K562 (cell line): ENCODE results near the gene PTX3. TPM values are rescaled to one million over a fixed set of nuclear protein-coding genes. Genes with fewer than 3 reads are reported as not detected.

Experiments used
- ATAC-seq: fragments of 200-7000 bp; cut with Tn5 transposase; 3 replicates; pipeline ENCODE4 v1.9.1; 2020; ENCODE audit warnings: moderate library complexity
- BruUV-seq: library from RNA; stranded (reverse); fragments of 400-500 nt; replicated peaks from 2 replicates; lab custom pipeline; 2021; lab: Mats Ljungman, UMichigan
- CTCF ChIA-PET: fragments of 300-600 bp; formaldehyde crosslinking; extraction: SDS; loops from one replicate; lab custom pipeline; 2021; ENCODE audit warnings: low intra/inter-chr PET ratio; lab: Yijun Ruan, JAX
- POLR2A ChIA-PET: fragments of 300-600, 350-650 bp; sonication (Branson Sonifier 250); formaldehyde crosslinking; extraction: SDS; loops from one replicate; lab custom pipeline; 2021; ENCODE audit warnings: antibody characterized with exemption, inconsistent platforms; lab: Yijun Ruan, JAX
- DNase-seq, 4 experiments: peaks; one replicate each; pipeline versions ENCODE4 v3.0.0 to v3.0.0-alpha.2; 2011 to 2018; ENCODE audit warnings: low spot score in 3 of 4, mixed read lengths in 3 of 4; ENCODE audit errors: extremely low read depth in 1 of 4
- FAIRE-seq: peaks from 2 replicates; lab custom pipeline; 2011; peaks lifted over from hg19 to GRCh38; lab: Jason Lieb, UNC
- H2AFZ ChIP-seq: 2 replicates; pipeline ENCODE4 v1.6.0; 2011; ENCODE audit warnings: low read depth, low read length, control low read depth, inconsistent platforms
- H3K27ac ChIP-seq: fragments of 200-600 bp; 3 replicates; pipeline ENCODE4 v1.8.0; 2011; ENCODE audit warnings: low read depth, mild to moderate bottlenecking, control low read depth, inconsistent platforms, low read length, moderate library complexity, mixed read lengths; ENCODE audit errors: extremely low read depth
- H3K27me3 ChIP-seq, 2 experiments: fragments of 300-600 bp in 1 of 2; 2 replicates in 1 of 2; 3 replicates in 1 of 2; pipeline versions ENCODE4 v1.6.0 to v1.8.0; 2011; ENCODE audit warnings: inconsistent platforms in 2 of 2, low read length in 2 of 2, mild to moderate bottlenecking in 1 of 2, mixed read lengths in 1 of 2, moderate library complexity in 1 of 2; ENCODE audit not compliant: control insufficient read depth in 2 of 2, insufficient read depth in 2 of 2
- H3K36me3 ChIP-seq: fragments of 300-600 bp; 3 replicates; pipeline ENCODE4 v1.8.0; 2011; ENCODE audit warnings: mild to moderate bottlenecking, low read length, inconsistent platforms; ENCODE audit not compliant: control insufficient read depth, insufficient read depth
- H3K4me1 ChIP-seq, 2 experiments: fragments of 200-600 bp in 1 of 2; replicated peaks in 1 of 2; 2 replicates in 1 of 2; 3 replicates in 1 of 2; pipeline versions ENCODE4 v1.5.1 to v1.8.0; 2011; ENCODE audit warnings: inconsistent platforms in 2 of 2, low read length in 2 of 2, mild to moderate bottlenecking in 1 of 2, mixed read lengths in 1 of 2, moderate library complexity in 1 of 2; ENCODE audit not compliant: control insufficient read depth in 2 of 2, insufficient read depth in 2 of 2
- H3K4me2 ChIP-seq: 2 replicates; pipeline ENCODE4 v1.6.1; 2011; ENCODE audit warnings: low read length, control low read depth, inconsistent platforms, mixed read lengths; ENCODE audit not compliant: insufficient read depth
- H3K4me3 ChIP-seq: fragments of 200-600 bp; sonication (generic), shearing (Covaris generic); 2 replicates; pipeline ENCODE4 v1.5.1; 2016; ENCODE audit warnings: control low read depth, inconsistent platforms
- H3K79me2 ChIP-seq: fragments of 200-600 bp; 3 replicates; pipeline ENCODE4 v1.8.0; 2011; ENCODE audit warnings: low read length, inconsistent platforms; ENCODE audit not compliant: control insufficient read depth, insufficient read depth
- H3K9ac ChIP-seq, 2 experiments: 2 replicates each; pipeline versions ENCODE4 v1.6.0 to v1.6.1; 2011; ENCODE audit warnings: low read depth in 2 of 2, low read length in 2 of 2, control low read depth in 1 of 2, inconsistent platforms in 1 of 2, mild to moderate bottlenecking in 1 of 2, mixed read lengths in 1 of 2; ENCODE audit not compliant: insufficient read depth in 1 of 2
- H3K9me1 ChIP-seq: one replicate; pipeline ENCODE4 v1.6.0; 2011; ENCODE audit warnings: inconsistent platforms, mild to moderate bottlenecking, low read length, moderate library complexity; ENCODE audit not compliant: control insufficient read depth, insufficient read depth
- H3K9me3 ChIP-seq: replicated peaks from 2 replicates; pipeline ENCODE4 v1.5.1; 2011; ENCODE audit warnings: low read depth, low read length, inconsistent platforms; ENCODE audit not compliant: control insufficient read depth, insufficient read depth
- H4K20me1 ChIP-seq: replicated peaks from 2 replicates; pipeline ENCODE4 v1.6.1; 2011; ENCODE audit warnings: low read length, inconsistent platforms, mixed read lengths; ENCODE audit not compliant: control insufficient read depth, insufficient read depth
- ASH1L ChIP-seq: fragments of 450-650 bp; IDR thresholded peaks from 2 replicates; pipeline ENCODE4 v1.6.1; 2018; ENCODE audit warnings: borderline replicate concordance, mild to moderate bottlenecking, low read depth; ENCODE audit not compliant: partially characterized antibody
- DDX20 ChIP-seq: fragments of 450-650 bp; IDR thresholded peaks from 2 replicates; pipeline ENCODE4 v1.6.1; 2016; ENCODE audit warnings: missing genetic modification characterization, low read depth, mild to moderate bottlenecking, missing compliant biosample characterization, moderate library complexity
- ETV6 ChIP-seq, 3 experiments: fragments of 150-350 bp in 1 of 3; sonication (generic) in 1 of 3; formaldehyde crosslinking in 1 of 3; IDR thresholded peaks; 2 replicates each; pipeline versions ENCODE4 v1.6.1 to v1.8.0; 2014 to 2022; ENCODE audit warnings: borderline replicate concordance in 2 of 3, low read depth in 2 of 3, antibody characterized with exemption in 1 of 3, low read length in 1 of 3, mild to moderate bottlenecking in 1 of 3, missing genetic modification reagents in 1 of 3
- JUN ChIP-seq, 2 experiments: sonication (generic) in 1 of 2; formaldehyde crosslinking in 1 of 2; IDR thresholded peaks; 2 replicates each; pipeline versions ENCODE4 v1.6.1 to v1.8.0; 2012 to 2022; ENCODE audit warnings: borderline replicate concordance in 2 of 2, mild to moderate bottlenecking in 2 of 2, improper control_type of control experiment in 1 of 2, low read depth in 1 of 2, low read length in 1 of 2, missing genetic modification reagents in 1 of 2
- KLF16 ChIP-seq: IDR thresholded peaks from 2 replicates; pipeline ENCODE4 v1.6.1; 2016; ENCODE audit warnings: antibody characterized with exemption
- MED1 ChIP-seq: sonication (generic); formaldehyde crosslinking; IDR thresholded peaks from 2 replicates; pipeline ENCODE4 v1.8.1; 2023; ENCODE audit warnings: missing genetic modification reagents, borderline replicate concordance
- SRSF3 ChIP-seq: fragments of 200-400 bp; formaldehyde crosslinking; IDR thresholded peaks from 2 replicates; pipeline ENCODE4 v1.6.1; 2016; ENCODE audit warnings: mild to moderate bottlenecking, low read length, moderate library complexity; ENCODE audit not compliant: insufficient read depth
- TCF3 ChIP-seq: sonication (generic); formaldehyde crosslinking; IDR thresholded peaks from 2 replicates; pipeline ENCODE4 v1.4.0; 2020; ENCODE audit warnings: mild to moderate bottlenecking, missing genetic modification reagents
- ZBTB1 ChIP-seq: sonication (generic); formaldehyde crosslinking; IDR thresholded peaks from 2 replicates; pipeline ENCODE4 v1.8.1; 2023; ENCODE audit warnings: missing genetic modification reagents, low read depth, mild to moderate bottlenecking, borderline replicate concordance
- ZNF586 ChIP-seq: fragments of 450-650 bp; formaldehyde crosslinking; conservative IDR thresholded peaks from 2 replicates; pipeline ENCODE4 v1.4.0; 2020; ENCODE audit warnings: mild to moderate bottlenecking, moderate library complexity
- ZNF696 ChIP-seq: fragments of 250-450 bp; sonication (Bioruptor Pico); conservative IDR thresholded peaks from 2 replicates; pipeline ENCODE4 v1.4.0; 2020; ENCODE audit warnings: mild to moderate bottlenecking, moderate library complexity
- WGBS: fragments of 100-300 bp; shearing (Covaris generic); methylation state at CpG from one replicate; pipeline ENCODE4 v1.1.6; 2016; ENCODE audit warnings: low coverage, mixed read lengths; ENCODE audit not compliant: insufficient coverage; ENCODE audit errors: missing lambda C conversion rate; 5-methylcytosine and 5-hydroxymethylcytosine counted together
- in situ Hi-C: fragments of 300-500 bp; cut with MboI; formaldehyde crosslinking; loops from 4 replicates; pipeline ENCODE4 v1.15.0; 2018; ENCODE audit warnings: inconsistent platforms, mixed read lengths
- intact Hi-C: fragments of 100-400 bp; cut with micrococcal nuclease; formaldehyde crosslinking; loops from 2 replicates; pipeline ENCODE4 v1.14.2; 2022
- polyA plus RNA-seq, 8 experiments: library from polyadenylated mRNA; depleted of rRNA in 4 of 8; stranded (reverse) in 5 of 8; unstranded in 3 of 8; fragments of >200 nt; fragmentation: Nextera tagmentation in 2 of 8; fragmentation: Illumina TruSeq in 1 of 8; extraction: Ambion mirVana in 2 of 8; extraction: Trizol in 1 of 8; gene quantifications; 2 replicates each; pipeline versions ENCODE4 v1.2.1 to v1.2.3, GENCODE V29; 2011 to 2014; ENCODE audit warnings: inconsistent platforms in 1 of 8, missing spikeins in 1 of 8
- total RNA-seq, 7 experiments: library from RNA; depleted of rRNA in 6 of 7; stranded (reverse); fragments of >200 nt in 6 of 7; fragmentation: Illumina TruSeq in 2 of 7; extraction: Trizol in 2 of 7; gene quantifications; 2 replicates each; pipeline versions ENCODE4 v1.2.1 to v1.2.3, GENCODE V29; 2011 to 2021; ENCODE audit warnings: low replicate concordance in 1 of 7
- TF ChIP-seq, protein P1 (sequence below): fragments of 450-650 bp; formaldehyde crosslinking; IDR thresholded peaks from 2 replicates; pipeline ENCODE4 v1.4.0; 2022; ENCODE audit warnings: missing genetic modification characterization
- TF ChIP-seq, protein P2 (sequence below): sonication (generic); formaldehyde crosslinking; IDR thresholded peaks from 2 replicates; pipeline ENCODE4 v1.8.0; 2022; ENCODE audit warnings: mild to moderate bottlenecking, low read depth, missing genetic modification reagents
- TF ChIP-seq, protein P3 (sequence below): fragments of 450-650 bp; IDR thresholded peaks from 2 replicates; pipeline ENCODE4 v1.6.1; 2016; ENCODE audit warnings: mild to moderate bottlenecking
- TF ChIP-seq, protein P4 (sequence below), 2 experiments: IDR thresholded peaks; 2 replicates each; pipeline ENCODE4 v1.6.1; 2011; ENCODE audit warnings: borderline replicate concordance in 1 of 2, control low read depth in 1 of 2, low read depth in 1 of 2, low read length in 1 of 2, mild to moderate bottlenecking in 1 of 2, mixed read lengths in 1 of 2, moderate library complexity in 1 of 2; ENCODE audit not compliant: insufficient read depth in 1 of 2, insufficient read length in 1 of 2, poor library complexity in 1 of 2, severe bottlenecking in 1 of 2; ENCODE audit errors: extremely low read depth in 1 of 2

Gene PTX3
- total and polyA plus RNA-seq, 9 of the 15 experiments (the other 6 are each of a cell fraction or from before 2014, with no cell fraction given): 0.04 to 0.33 (median 0.15) TPM; not detected in 2

DNA sequence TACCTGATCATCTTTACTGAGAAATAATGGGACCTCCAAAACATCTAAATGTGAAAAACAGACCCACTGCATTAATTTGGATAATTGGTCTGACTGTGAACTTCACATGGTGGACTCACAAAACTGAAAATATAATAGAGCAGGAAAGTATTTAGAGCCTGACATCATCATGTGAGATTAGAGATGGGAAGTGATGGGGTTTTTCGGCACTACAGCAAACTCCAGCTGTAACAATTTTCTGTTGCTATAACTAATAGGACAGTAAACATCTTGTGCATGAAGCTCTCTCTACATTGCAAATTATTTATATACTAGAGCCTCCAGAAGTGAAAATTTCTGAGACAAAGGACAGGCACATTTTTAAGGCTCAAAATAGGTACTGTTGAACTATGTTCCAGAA is 34.4 kb downstream of the PTX3 start:
- in situ Hi-C loops: no loop called here
- CTCF ChIA-PET: no interaction called here
- FAIRE-seq: no peak
- ATAC-seq: no peak
- peak overlapping the region; percentile 11; the same call in 1 of the 2 replicates for H2AFZ ChIP-seq
- POLR2A ChIA-PET: no interaction called here
- no peaks in the 10 kb centered on the region for H4K20me1 ChIP-seq
- H3K4me1 ChIP-seq: no peaks in the 10 kb centered on the region; a peak in 1 of 5 replicates
- WGBS: 33% methylated on average over 1 of the region's 1 CpG
- no peak overlapping the region for H3K4me3 ChIP-seq
- no peak for DNase-seq
- intact Hi-C loops: no loop called here
- no peaks in the 10 kb centered on the region for H3K79me2 ChIP-seq
- H3K9ac ChIP-seq: no peak overlapping the region
- H3K27ac ChIP-seq: no peak overlapping the region
- H3K36me3 ChIP-seq: no peaks in the 10 kb centered on the region
- H3K4me2 ChIP-seq: no peak overlapping the region
- no peaks in the 10 kb centered on the region for H3K9me1 ChIP-seq
- no peaks in the 10 kb centered on the region; a peak in 1 of 5 replicates for H3K27me3 ChIP-seq
- BruUV-seq: no TSS peak
- no peaks in the 10 kb centered on the region for H3K9me3 ChIP-seq
- TF ChIP-seq, protein P1, sequence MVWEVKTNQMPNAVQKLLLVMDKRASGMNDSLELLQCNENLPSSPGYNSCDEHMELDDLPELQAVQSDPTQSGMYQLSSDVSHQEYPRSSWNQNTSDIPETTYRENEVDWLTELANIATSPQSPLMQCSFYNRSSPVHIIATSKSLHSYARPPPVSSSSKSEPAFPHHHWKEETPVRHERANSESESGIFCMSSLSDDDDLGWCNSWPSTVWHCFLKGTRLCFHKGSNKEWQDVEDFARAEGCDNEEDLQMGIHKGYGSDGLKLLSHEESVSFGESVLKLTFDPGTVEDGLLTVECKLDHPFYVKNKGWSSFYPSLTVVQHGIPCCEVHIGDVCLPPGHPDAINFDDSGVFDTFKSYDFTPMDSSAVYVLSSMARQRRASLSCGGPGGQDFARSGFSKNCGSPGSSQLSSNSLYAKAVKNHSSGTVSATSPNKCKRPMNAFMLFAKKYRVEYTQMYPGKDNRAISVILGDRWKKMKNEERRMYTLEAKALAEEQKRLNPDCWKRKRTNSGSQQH (CRISPR knock-in tag): no peak
- no peak for TF ChIP-seq ZNF586 (CRISPR knock-in tag)
- TF ChIP-seq JUN (IDR thresholded peaks at IDR 0.05; ENCODE audit: borderline replicate concordance, low read depth, low read length): no peak
- no peak for TF ChIP-seq JUN (CRISPR knock-in tag; IDR thresholded peaks at IDR 0.05; ENCODE audit: borderline replicate concordance)
- no peak for TF ChIP-seq ZBTB1 (CRISPR knock-in tag)
- TF ChIP-seq, protein P2, sequence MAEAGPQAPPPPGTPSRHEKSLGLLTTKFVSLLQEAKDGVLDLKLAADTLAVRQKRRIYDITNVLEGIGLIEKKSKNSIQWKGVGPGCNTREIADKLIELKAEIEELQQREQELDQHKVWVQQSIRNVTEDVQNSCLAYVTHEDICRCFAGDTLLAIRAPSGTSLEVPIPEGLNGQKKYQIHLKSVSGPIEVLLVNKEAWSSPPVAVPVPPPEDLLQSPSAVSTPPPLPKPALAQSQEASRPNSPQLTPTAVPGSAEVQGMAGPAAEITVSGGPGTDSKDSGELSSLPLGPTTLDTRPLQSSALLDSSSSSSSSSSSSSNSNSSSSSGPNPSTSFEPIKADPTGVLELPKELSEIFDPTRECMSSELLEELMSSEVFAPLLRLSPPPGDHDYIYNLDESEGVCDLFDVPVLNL (CRISPR knock-in tag): no peak
- TF ChIP-seq ASH1L: no peak
- no peak for TF ChIP-seq SRSF3
- TF ChIP-seq MED1 (CRISPR knock-in tag): no peak
- TF ChIP-seq, protein P3, sequence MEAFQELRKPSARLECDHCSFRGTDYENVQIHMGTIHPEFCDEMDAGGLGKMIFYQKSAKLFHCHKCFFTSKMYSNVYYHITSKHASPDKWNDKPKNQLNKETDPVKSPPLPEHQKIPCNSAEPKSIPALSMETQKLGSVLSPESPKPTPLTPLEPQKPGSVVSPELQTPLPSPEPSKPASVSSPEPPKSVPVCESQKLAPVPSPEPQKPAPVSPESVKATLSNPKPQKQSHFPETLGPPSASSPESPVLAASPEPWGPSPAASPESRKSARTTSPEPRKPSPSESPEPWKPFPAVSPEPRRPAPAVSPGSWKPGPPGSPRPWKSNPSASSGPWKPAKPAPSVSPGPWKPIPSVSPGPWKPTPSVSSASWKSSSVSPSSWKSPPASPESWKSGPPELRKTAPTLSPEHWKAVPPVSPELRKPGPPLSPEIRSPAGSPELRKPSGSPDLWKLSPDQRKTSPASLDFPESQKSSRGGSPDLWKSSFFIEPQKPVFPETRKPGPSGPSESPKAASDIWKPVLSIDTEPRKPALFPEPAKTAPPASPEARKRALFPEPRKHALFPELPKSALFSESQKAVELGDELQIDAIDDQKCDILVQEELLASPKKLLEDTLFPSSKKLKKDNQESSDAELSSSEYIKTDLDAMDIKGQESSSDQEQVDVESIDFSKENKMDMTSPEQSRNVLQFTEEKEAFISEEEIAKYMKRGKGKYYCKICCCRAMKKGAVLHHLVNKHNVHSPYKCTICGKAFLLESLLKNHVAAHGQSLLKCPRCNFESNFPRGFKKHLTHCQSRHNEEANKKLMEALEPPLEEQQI: no peak
- TF ChIP-seq, protein P4, sequence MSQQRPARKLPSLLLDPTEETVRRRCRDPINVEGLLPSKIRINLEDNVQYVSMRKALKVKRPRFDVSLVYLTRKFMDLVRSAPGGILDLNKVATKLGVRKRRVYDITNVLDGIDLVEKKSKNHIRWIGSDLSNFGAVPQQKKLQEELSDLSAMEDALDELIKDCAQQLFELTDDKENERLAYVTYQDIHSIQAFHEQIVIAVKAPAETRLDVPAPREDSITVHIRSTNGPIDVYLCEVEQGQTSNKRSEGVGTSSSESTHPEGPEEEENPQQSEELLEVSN (IDR thresholded peaks at IDR 0.05; ENCODE audit: borderline replicate concordance in 1 of 2, extremely low read depth in 1 of 2, insufficient read depth in 1 of 2, insufficient read length in 1 of 2, low read depth in 1 of 2, low read length in 1 of 2, poor library complexity in 1 of 2, severe bottlenecking in 1 of 2): no peak
- TF ChIP-seq TCF3 (CRISPR knock-in tag): no peak
- no peak for TF ChIP-seq KLF16
- TF ChIP-seq ZNF696 (CRISPR knock-in tag): no peak
- no peak for TF ChIP-seq ETV6 (IDR thresholded peaks at IDR 0.05; ENCODE audit: borderline replicate concordance in 1 of 2, low read depth in 2 of 2, low read length in 1 of 2)
- no peak for TF ChIP-seq ETV6 (CRISPR knock-in tag; IDR thresholded peaks at IDR 0.05; ENCODE audit: borderline replicate concordance)
- no peak for TF ChIP-seq DDX20
